Measurements from ENCODE around the gene SERPINA1.

GRCh38 chr14:94393474-94393873, 5.1 kb upstream of the SERPINA1 start:
- TF ChIP-seq, protein P1, sequence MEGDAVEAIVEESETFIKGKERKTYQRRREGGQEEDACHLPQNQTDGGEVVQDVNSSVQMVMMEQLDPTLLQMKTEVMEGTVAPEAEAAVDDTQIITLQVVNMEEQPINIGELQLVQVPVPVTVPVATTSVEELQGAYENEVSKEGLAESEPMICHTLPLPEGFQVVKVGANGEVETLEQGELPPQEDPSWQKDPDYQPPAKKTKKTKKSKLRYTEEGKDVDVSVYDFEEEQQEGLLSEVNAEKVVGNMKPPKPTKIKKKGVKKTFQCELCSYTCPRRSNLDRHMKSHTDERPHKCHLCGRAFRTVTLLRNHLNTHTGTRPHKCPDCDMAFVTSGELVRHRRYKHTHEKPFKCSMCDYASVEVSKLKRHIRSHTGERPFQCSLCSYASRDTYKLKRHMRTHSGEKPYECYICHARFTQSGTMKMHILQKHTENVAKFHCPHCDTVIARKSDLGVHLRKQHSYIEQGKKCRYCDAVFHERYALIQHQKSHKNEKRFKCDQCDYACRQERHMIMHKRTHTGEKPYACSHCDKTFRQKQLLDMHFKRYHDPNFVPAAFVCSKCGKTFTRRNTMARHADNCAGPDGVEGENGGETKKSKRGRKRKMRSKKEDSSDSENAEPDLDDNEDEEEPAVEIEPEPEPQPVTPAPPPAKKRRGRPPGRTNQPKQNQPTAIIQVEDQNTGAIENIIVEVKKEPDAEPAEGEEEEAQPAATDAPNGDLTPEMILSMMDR (IDR thresholded peaks at IDR 0.05): no peak
- TF ChIP-seq EZH2 (IDR thresholded peaks at IDR 0.05; ENCODE audit: borderline replicate concordance, insufficient read depth, low read depth, low read length, poor library complexity, severe bottlenecking): no peak

Data from B cell (primary cell).